GM19043 (cell line): ENCODE data around the gene THRAP3.
"Not testable (repeated sequence)": the region's sequence is repeated elsewhere in the genome, so short reads cannot be mapped to it uniquely, and the experiment has no call there.

ENCODE experiments used
- ATAC-seq: cut with Tn5 transposase; IDR thresholded peaks from one replicate; pipeline ENCODE4 v1.9.1; 2021; ENCODE audit warnings: low read depth; ENCODE audit not compliant: unreplicated experiment

Gene THRAP3

DNA sequence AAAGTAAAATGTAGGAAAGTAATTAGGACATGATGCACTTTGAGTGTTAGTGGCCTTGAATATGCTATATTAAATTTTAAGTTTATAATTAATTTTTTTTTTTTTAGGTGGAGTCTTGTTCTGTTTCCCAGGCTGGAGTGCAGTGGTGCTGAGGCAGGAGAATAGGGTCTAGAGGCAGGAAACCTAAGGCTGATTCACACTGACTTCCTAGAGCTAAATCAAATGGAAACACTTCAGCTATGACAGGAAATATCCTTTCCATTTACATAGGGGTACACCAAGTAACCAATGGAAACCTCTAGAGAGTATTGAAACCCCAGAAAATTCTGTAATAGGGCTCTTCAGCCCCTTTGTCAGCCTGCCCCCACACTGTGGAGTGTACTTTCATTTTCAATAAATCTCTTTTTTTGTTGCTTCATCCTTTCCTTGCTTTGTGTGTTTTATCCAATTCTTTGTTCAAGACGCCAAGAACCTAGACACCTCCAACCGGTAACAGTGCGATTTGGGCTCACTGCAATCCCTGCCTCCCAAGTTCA is 17.9 kb upstream of the THRAP3 start:
- ATAC-seq, result no peak

DNA sequence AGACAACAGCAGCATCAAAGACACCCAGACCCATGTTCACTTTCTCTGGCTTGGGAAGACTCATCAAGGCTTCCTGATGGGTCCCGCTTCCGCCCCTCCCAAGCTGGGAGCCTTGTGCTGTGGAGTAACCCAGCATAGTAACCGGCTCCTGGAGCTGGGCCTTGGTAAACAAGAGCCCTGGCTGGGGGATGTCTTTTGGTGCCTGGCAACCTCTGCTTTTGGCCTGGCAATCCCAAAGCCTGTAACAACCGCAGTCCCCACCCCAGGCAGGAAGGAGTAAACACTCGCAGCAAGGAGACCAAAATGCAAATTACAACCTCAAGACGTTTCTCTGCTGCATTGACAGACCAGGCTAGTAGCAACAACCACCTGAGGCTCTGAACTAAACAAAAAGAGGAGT is 16.9 kb upstream of the THRAP3 start:
- no peak for ATAC-seq

DNA sequence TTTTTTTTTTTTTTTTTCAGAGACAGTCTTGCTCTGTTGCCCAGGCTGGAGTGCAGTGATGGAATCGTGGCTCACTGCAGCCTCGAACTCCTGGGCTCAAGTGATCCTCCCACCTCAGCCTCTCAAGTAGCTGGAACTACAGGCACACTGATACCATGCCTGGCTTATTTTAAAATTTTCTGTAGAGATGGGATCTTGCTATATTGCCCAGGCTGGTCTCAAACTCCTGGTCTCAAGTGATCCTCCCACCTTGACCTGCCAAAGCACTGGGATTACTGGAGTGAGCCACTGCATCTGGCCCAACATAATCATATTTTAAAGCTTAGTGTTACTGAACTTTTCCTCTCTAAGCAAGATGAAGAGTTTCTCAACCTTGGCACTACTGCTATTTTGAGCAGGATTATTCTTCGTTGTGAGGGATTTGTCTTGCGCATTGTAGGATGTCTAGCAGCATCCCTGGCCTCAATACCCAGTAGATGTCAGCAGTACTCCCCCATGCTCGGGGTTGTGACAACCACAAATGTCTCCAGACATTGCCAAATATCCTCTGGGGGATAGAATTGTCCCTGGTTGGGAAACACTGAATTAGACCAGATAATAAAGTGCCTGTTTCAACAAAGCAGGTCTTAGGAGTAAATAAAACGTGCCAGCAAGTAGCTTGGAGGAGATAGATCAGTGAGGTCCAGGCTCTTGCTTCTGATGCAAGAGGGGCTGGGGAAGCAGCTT is 15.1 kb upstream of the THRAP3 start:
- ATAC-seq, result no peak

DNA sequence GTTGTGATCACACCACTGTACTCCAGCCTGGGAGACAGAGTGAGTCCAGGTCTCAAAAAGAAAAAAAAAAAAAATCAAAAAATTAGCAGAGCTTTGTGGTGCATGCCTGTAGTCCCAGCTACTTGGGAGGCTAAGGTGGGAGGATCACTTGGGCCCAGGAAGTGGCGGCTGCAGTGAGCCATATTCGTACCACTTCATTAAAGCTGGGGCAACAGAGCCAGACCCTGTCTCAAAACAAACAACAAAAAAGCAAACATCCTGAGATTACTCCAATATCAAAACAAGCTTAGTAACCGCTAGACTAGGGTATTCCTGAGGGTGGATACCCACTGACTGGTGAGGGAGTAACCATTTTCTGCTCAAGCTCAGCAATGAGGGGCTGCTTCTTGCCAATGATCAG is 12.9 kb upstream of the THRAP3 start:
- no peak for ATAC-seq

DNA sequence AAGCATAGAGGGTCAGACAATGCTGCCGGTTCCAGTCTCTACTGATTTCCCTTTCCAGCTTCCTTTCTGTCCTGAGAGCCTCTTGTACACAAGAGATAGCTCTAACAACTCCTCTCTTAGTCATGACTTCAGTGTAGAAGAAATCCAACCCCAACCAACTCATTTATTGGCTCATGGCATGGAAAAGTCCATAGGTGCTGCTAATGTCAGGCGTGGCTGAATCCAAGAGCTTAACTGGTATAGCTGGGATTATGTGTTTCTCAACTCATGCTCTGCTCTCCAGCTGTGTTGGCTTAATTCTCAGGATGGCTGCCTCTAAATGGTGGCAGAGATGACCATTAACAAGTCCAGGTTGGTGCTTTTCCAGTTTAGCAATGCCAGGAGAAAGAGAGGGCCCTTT is 12.4 kb upstream of the THRAP3 start:
- no peak for ATAC-seq

DNA sequence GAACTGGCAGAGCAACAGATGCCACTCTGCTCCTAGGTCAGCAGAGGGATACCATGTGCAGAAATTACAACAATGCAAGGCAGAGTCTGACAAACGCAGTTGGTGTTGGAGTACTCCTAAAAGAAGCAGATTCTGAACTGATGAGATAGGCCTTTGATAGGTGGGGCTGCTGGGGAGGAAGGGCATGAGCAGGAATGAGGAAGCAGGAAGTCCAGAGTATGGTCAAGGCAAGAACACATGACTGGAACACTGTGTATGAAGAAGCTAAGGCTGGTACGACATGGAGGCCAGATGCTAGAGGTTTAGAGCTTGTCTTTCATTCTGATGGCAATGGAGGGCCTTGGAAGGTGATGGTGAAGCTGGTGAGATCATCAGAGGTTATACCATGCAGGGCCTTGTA is 11.5 kb upstream of the THRAP3 start:
- no peak for ATAC-seq

DNA sequence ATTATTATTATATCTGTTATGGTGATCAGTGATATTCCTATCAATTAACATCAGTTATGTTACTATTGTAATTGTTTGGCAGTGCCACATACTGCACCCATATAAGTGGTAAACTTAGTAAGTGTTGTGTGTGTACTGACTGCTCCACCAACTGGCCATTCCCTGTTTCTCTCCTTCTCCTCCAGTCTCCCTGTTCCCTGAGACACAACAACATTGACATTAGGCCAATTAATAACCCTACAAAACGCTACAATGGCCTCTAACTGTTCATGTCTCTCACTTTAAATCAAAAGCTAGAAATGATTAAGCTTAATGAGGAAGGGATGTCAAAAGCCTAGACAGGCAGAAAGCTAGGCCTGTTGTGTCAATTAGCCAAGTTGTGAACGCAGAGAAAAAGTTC is 6.6 kb upstream of the THRAP3 start:
- no peak for ATAC-seq

DNA sequence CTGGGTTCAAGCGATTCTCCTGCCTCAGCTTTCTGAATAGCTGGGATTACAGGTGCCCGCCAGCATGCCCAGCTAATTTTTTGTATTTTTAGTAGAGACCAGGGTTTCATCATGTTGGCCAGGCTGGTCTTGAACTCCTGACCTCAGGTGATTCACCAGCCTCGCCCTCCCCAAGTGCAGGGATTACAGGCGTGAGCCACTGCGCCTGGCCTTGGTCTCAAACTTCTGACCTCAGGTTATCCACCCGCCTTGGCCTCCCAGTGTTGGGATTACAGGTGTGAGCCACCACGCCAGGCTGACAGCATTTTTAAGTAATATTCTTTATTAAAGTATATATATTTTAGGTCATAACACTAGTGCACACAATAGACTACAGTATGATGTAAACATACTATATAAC is 2.3 kb upstream of the THRAP3 start:
- ATAC-seq, result not testable (repeated sequence)

DNA sequence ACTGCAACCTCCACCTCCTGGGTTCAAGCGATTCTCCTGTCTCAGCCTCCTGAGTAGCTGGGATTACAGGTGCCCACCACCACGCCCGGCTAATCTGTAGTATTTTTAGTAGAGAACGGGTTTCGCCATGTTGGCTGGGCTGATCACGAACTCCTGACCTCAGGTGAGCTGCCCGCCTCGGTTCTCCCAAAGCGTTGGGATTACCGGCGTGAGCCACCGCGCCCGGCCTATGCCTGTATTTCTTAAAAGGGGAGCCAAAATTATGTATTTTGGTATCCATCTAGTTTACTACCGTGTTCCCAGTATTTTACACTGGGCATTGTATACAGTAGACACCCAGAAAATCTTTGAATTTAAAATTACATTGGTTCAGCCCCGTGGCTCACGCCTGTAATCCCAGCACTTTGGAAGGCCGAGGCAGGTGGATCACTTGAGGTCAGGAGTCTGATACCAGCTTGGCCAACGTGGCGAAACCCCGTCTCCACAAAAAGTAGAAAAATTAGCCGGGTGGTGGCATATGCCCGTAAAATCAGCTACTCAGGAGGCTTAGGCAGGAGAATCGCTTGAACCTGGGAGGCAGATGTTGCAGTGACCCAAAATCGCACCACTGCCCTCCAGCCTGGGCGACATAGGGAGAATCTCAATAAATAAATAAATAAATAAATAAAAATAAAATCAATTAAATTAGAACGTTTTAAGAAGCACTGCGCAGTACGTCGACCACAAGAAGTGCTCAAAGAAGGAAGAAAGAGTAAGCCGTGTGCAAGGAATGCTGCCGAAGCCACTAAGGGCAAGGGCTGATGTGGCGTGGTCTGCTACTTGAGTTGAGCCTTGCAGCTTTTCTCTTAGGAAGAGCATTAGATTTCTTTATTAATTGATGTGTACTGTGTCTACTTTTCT is 1.5 kb upstream of the THRAP3 start:
- ATAC-seq, result no peak

DNA sequence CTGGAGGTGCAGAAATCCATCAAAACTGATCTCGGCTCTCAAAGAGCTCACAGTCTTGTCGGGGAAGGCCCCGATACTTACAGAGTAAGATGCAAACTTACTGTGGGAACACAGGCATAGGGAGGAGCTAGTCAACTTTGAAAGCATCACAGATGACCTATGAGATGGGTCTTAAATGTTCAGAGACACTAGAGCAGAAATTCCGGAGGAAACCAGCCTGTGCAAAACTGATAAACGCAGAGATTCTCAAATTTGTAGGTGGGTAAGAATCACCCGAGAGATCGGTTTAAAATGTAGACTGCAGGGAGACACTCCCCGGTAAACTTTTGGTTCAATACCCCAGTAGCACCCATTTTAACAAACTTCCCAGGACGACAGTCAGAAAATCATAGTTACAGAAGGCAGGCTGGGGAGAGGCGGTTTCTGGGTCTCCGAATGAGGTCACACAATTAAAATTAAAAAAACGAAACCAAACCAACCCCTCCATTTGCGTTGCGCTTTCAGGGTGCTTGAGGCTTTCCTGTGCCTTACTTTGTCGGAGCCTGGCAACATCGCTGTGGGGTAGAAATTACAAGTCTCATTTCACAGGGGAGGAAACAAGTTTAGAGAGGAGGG is 755 bp upstream of the THRAP3 start:
- peak; percentile 8 for ATAC-seq

DNA sequence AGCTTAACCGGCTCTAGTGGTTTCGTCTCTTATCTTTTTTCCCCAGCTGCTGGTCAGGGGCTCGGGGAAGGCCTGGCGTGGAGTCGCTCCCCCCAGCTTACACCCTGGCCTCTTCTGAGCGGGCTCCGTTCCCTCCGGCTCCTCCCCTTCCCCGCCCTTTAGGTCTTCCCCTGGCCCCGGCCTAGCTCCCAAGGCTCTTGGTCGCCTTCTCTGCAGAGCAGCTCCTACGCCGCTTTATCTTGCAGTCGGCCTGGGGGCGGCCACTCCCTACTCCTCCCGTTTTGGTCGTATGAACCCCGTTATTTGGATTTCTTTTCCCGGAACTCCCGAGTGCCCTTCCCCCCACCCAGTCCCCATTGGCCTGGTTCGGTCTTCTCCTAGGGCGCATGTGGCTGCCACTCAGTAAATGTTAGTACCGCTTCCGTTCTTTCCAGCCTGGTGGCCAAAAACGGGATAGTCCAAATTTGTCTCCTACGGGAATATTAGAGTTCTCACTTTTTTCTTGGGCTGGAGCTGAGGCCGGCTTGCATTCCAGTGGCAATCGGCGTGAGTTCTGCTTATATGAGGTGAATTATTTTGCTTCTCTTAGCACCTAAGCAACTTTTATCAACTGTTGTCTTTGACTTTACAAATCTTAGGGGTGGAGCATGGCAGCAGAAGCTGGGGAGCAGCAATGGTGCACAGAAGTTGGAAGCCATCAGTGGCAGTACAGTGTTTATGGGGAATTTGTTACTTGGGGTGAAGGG is 467 bp downstream of the THRAP3 start:
- ATAC-seq, result peak; percentile 48

DNA sequence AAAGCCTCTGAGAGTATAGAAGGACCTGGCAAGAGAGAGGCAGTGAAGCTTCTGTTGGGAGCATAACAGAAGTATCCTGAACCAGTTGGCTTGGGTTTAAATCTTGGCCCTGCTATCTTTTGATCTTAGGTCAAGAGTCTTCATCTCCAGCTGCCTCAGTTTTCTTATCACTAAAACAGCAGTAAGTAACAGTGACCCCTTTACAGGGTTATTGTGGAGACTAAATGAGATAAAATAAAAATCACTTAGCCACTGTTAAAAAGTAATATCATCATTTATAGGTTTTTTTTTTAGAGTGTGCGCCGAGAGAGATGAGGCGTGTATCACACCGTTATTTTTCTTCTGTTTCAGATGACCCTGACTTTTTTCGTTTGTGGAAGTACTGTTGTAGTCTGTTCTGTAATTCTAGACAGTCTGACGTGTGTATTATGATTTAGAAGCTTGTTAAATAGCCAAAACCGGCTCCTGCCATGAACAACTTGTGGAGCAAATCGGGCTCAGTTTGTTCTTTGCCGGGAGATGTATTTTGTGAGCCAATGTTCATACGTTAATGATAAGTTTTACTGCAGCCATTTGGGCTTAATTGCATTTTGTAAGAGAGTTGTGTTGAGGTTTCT is 1.1 kb downstream of the THRAP3 start:
- ATAC-seq, result no peak

DNA sequence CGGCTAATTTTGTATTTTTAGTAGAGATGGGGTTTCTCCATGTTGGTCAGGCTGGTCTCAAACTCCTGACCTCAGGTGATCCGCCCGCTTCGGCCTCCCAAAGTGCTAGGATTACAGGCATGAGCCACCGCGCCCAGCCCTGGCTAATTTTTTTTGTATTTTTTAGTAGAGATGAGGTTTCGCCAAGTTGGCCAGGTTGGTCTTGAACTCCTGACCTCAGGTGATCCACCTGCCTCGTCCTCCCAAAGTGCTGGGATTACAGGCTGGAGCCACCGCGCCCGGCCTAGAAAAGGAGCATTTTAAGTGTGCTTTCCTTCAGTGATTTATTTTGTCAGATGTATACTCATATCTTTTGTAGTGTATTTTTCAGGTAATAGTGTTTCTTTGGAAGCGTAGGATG is 6.0 kb downstream of the THRAP3 start:
- not testable (repeated sequence) for ATAC-seq

DNA sequence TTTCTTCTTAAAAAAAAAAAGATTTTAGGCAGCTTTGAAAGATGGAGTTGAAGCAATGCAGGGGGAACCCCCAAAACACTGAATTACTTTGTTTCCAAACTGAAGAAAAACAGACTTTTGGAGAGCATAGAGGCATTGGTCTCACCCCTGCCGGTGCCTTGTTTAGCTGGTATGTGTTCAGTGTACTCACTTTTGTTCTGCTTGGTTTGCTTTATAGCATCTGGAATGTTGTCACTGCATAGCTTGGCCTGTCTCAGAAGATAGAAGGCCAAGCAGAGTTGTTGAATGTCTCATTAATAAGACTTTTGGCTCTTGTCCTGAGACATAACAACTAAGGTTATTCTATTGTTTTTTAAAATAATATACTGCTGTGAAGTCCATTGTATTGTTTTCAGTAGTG is 6.9 kb downstream of the THRAP3 start:
- ATAC-seq, result no peak

DNA sequence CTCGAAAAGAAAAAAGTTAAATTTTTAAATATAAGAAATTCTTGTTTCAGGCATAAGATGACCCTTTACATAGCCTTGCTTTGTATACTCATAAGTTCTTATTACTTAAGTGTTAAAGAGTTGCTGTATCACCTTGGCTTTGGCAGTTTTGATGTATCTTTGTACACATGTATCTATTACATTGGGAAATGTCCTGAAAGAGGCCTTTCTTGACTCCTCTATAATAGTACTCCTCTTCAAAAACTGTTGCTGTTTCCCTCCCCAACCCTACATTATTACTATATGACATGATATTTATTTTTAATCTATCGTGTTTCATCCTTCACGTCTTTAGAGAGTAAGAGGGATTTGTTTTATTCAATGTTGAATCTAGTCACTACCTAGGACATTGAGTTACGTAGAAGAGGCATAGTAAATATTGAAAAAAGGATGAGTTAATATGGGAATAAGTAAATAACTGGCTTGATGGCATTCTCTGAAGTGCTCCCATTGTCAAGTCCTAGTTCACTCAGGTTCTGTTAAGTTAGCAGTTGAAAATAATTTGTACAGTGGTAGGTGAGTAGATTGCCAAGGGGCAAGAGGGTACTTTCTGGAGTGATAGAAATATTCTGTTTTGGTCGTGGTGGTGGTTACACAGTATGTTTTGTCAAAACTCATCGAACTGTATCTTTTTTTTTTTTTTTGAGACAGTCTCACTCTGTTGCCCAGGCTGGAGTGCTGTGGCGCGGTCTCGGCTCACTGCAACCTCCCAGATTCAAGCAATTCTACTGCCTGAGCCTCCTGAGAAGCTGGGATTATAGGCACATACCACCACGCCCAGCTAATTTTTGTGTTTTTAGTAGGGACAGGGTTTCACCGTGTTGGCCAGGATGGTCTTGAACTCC is 8.2 kb downstream of the THRAP3 start:
- ATAC-seq, result no peak

DNA sequence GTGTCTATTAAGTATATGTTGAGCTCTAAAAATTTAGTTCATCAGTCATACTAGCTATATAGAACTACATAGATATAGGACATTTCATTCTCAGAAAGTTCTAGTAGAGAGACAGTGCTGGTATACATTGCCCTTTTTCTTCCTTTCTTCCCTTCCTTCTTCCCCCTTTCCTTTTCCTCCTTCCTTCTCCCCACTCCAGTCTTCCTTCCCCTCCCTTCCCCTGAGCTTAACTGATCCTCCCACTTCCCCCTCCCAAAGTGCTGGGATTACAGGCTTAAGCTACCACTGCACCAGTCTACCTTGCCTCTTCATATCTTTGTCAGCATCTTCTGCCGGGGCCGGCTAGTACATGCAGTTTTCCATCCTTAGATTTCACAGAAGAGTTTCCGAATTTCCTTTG is 12.1 kb downstream of the THRAP3 start:
- no peak for ATAC-seq

DNA sequence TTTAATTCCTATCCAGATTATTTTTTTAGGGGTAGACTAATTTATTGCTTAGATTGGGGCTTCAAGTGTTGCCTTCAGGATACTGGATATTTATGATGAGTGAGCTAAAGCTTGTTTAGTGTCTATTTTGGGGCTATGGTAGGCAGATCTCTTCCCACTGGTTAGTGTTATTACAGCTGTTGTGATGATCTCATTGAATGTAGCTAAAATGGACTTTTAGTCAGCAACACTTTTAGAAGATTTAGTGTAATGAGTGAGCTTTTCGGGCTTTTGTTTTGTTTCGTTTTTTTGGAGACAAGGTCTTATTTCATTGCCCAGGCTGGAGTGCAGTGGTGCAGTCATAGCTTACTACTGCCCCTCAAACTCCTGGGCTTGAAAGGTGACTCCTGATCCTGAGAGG is 14.2 kb downstream of the THRAP3 start:
- ATAC-seq, result no peak

DNA sequence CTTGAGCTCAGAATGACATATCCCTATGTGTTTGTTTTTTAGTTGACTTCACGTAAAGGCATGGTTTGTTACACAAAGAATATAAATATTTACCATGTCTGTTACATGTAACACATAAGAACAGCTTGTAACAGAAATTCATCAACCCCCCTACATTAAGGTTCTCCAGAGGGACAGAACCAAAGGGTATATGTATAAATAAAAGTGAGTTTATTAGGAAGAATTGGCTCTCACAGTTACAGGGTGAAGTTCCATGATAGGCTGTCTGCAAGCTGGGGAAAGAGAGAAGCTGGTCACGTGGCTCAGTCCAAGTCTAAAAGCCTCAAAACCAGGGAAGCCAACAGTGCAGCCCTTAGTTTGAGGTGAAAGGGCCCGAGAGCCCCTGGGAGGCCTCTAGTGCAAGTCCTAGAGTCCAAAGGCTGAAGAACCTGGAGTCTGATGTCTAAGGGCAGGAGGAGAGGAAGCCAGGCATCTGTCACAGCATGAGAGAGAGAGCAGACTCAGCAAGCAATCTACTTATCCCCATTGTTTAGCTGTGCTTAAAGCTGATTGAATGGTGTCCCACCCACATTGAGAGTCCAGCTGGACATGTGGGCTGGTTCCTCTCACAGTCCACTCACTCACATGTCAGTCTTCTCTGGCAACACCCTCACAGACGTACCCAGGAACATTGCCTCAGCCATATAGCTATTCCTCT is 15.8 kb downstream of the THRAP3 start:
- no peak for ATAC-seq

DNA sequence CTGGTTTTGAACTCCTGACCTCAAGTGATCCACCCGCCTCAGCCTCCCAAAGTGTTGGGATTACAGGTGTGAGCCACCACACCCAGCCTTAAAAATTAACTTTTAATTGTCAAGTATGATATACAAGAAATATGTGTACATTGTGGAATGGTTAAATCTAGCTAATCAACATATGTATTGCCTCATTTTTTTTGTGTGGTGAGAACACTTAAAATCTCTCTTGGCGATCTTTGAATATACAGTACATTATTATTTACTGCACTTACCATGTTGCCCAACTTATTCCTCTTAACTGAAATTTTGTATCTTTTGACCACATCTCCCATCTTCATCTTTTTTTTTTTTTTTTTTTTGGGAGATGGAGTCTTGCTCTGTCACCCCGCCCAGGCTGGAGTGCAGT is 23.3 kb downstream of the THRAP3 start:
- no peak for ATAC-seq
